ENCODE results near the gene IL15. TPM values are rescaled to one million over a fixed set of nuclear protein-coding genes. Genes with fewer than 3 reads are reported as not detected.
"Not testable (repeated sequence)": the region's sequence is repeated elsewhere in the genome, so short reads cannot be mapped to it uniquely, and the experiment has no call there.

IL15 gene
- total RNA-seq, 2 donors from 2014 or later: 1.2 to 2.0 TPM

GRCh38 chr4:141609243-141609642 is 27.1 kb upstream of the IL15 start:
- no peak for DNase-seq (ENCODE audit: low spot score)
- no peak overlapping the region for H3K27ac ChIP-seq
- no peaks in the 10 kb centered on the region for H3K36me3 ChIP-seq
- 73% methylated on average over 4 of the region's 4 CpGs for WGBS
- intact Hi-C loops (cut with DNase I): no loop called here
- H3K4me3 ChIP-seq: no peak overlapping the region
- no peaks in the 10 kb centered on the region for H3K27me3 ChIP-seq (replicated peaks; ENCODE audit: insufficient read depth)
- H3K4me1 ChIP-seq (replicated peaks): no peaks in the 10 kb centered on the region
- TF ChIP-seq POLR2A (IDR thresholded peaks at IDR 0.05) (no peak), CTCF (IDR thresholded peaks at IDR 0.05) (no peak), POLR2AphosphoS5 (IDR thresholded peaks at IDR 0.05) (no peak)
- no peaks in the 10 kb centered on the region for H3K9me3 ChIP-seq

- Histone ChIP-seq H3K9me3 (no peaks in the 10 kb centered on the region), H3K36me3 (no peaks in the 10 kb centered on the region), H3K4me3 (no peak overlapping the region), H3K27me3 (replicated peaks; ENCODE audit: insufficient read depth) (no peaks in the 10 kb centered on the region), H3K27ac (no peak overlapping the region), H3K4me1 (replicated peaks) (no peaks in the 10 kb centered on the region)
- intact Hi-C loops (cut with DNase I): no loop called here
- DNase-seq (ENCODE audit: low spot score): no peak
- TF ChIP-seq CTCF (IDR thresholded peaks at IDR 0.05): no peak
- no peak for TF ChIP-seq POLR2A (IDR thresholded peaks at IDR 0.05)
- TF ChIP-seq POLR2AphosphoS5 (IDR thresholded peaks at IDR 0.05): no peak
Observed at GRCh38 chr4:141610365-141610764, 26.0 kb upstream of the IL15 start.

DNA sequence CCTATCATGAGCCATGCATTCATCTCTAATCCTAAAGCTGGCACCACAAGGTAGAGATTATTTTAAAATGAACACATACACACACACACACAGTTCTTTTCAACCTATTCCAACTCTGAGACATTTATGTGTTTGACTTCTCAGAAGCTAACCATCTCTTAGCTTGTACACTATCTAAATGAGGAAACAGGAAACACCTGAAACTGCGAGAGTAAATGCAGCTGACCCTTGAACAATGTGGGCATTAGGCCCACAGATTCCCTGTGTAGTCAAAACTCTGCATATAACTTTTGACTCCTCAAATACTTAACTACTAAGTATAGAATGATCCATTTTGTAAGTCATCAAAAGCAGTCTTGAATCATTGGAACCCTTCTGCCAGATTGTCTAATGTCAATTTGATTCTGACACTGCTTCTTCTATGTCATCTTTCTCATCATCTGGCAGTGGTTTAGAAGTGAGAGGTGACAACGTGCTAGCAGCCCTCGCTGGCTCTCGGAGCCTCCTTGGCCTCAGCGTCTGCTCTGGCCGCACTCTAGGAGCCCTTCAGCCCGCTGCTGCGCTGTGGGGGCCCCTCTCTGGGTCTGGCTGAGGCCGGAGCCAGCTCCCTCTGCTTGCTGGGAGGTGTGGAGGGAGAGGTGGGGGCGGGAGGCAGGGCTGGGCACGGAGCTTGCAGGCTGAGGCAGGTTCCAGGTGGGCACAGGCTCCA is 21.4 kb upstream of the IL15 start:
- Histone ChIP-seq H3K4me3 (no peak overlapping the region), H3K4me1 (replicated peaks) (no peaks in the 10 kb centered on the region), H3K27me3 (replicated peaks; ENCODE audit: insufficient read depth) (no peaks in the 10 kb centered on the region), H3K9me3 (no peaks in the 10 kb centered on the region), H3K27ac (no peak overlapping the region), H3K36me3 (no peaks in the 10 kb centered on the region)
- no peak for DNase-seq (ENCODE audit: low spot score)
- TF ChIP-seq POLR2A (IDR thresholded peaks at IDR 0.05) (no peak), POLR2AphosphoS5 (IDR thresholded peaks at IDR 0.05) (no peak), CTCF (IDR thresholded peaks at IDR 0.05) (no peak)
- intact Hi-C loops (cut with DNase I): no loop called here
- 71% methylated on average over 11 of the region's 11 CpGs for WGBS

- H3K4me1 ChIP-seq (replicated peaks); H3K4me3 ChIP-seq; DNase-seq (ENCODE audit: low spot score); H3K27me3 ChIP-seq (replicated peaks; ENCODE audit: insufficient read depth); H3K36me3 ChIP-seq; intact Hi-C loops (cut with DNase I); H3K27ac ChIP-seq; H3K9me3 ChIP-seq: not testable (repeated sequence)
- WGBS: 93% methylated on average over 8 of the region's 8 CpGs
Observed at GRCh38 chr4:141615587-141615918, 20.8 kb upstream of the IL15 start.

DNA sequence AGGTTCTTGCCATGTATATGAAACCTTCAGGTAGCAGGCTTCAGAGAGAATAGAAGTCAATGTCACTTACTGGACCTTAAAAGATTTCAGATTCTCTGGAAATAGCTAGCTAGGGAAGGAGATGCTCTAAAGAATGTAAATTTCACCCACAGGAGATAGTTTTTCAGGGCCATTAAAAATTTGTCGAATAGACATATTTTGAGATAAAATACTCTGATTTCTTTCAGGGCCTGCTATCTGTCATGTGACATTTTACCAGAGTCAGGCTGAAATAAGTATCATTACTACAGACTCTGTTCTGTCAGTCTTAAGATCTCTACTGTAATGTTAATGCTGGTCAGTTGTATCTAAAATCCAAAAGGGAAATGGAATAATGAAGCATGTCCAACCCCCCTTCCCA is 15.7 kb upstream of the IL15 start:
- no peaks in the 10 kb centered on the region for H3K36me3 ChIP-seq
- intact Hi-C loops (cut with DNase I): no loop called here
- no peak overlapping the region for H3K27ac ChIP-seq
- no peaks in the 10 kb centered on the region for H3K9me3 ChIP-seq
- no peak overlapping the region for H3K4me3 ChIP-seq
- no peak for TF ChIP-seq CTCF (IDR thresholded peaks at IDR 0.05)
- TF ChIP-seq POLR2A (IDR thresholded peaks at IDR 0.05): no peak
- no peak for TF ChIP-seq POLR2AphosphoS5 (IDR thresholded peaks at IDR 0.05)
- DNase-seq (ENCODE audit: low spot score): no peak
- no peaks in the 10 kb centered on the region for H3K27me3 ChIP-seq (replicated peaks; ENCODE audit: insufficient read depth)
- WGBS: 84% methylated on average over 1 of the region's 1 CpG
- H3K4me1 ChIP-seq (replicated peaks): no peaks in the 10 kb centered on the region

All from prostate gland (tissue), 2 donors.